B cell (primary cell): ENCODE data around the gene CTDSPL2. TPM values are rescaled to one million over a fixed set of nuclear protein-coding genes. Genes with fewer than 3 reads are reported as not detected.

Experiments
- ATAC-seq: fragments of 200-7000 bp; cut with Tn5 transposase; one replicate; pipeline ENCODE4 v1.10.0; 2021; ENCODE audit warnings: low read depth, mild to moderate bottlenecking, moderate number of reproducible peaks, moderate library complexity
- CTCF ChIA-PET: fragments of 350-600 bp; sonication (Branson Sonifier 250); formaldehyde crosslinking; loops from one replicate; lab custom pipeline; 2021; ENCODE audit warnings: antibody characterized with exemption, inconsistent platforms; lab: Charles Lee
- POLR2A ChIA-PET: fragments of 350-600 bp; sonication (Branson Sonifier 250); formaldehyde crosslinking; loops from one replicate; lab custom pipeline; 2021; ENCODE audit warnings: antibody characterized with exemption; lab: Charles Lee
- DNase-seq: peaks from one replicate; pipeline ENCODE4 v3.0.0; 2013
- H2AFZ ChIP-seq: 2 replicates; pipeline ENCODE4 v1.6.1; 2012; ENCODE audit warnings: mild to moderate bottlenecking, low read depth, low read length; ENCODE audit not compliant: insufficient read depth, poor library complexity, severe bottlenecking
- H3K27ac ChIP-seq, 2 donors: 1 replicate in 1 of 2; 2 replicates in 1 of 2; pipeline ENCODE4 v1.5.1; 2012 to 2013; ENCODE audit warnings: low read length in 2 of 2, mild to moderate bottlenecking in 2 of 2, moderate library complexity in 1 of 2
- H3K27me3 ChIP-seq, 4 experiments: fragments of 200-600 bp in 1 of 4; sonication (generic) in 1 of 4; replicated peaks in 1 of 4; 1 replicate in 2 of 4; 2 replicates in 2 of 4; pipeline versions ENCODE4 v1.6.1 to v1.7.0; 2013 to 2016; ENCODE audit warnings: low read length in 3 of 4, mild to moderate bottlenecking in 2 of 4, mixed read lengths in 1 of 4, moderate library complexity in 1 of 4; ENCODE audit not compliant: insufficient read depth in 4 of 4, control insufficient read depth in 3 of 4; ENCODE audit errors: control extremely low read depth in 1 of 4
- H3K36me3 ChIP-seq, 2 experiments: replicated peaks in 1 of 2; 1 replicate in 1 of 2; 2 replicates in 1 of 2; pipeline versions ENCODE4 v1.6.1 to v1.7.1; 2013; ENCODE audit warnings: low read length in 1 of 2; ENCODE audit not compliant: insufficient read depth in 2 of 2, control insufficient read depth in 1 of 2; ENCODE audit errors: control extremely low read depth in 1 of 2, extremely low read depth in 1 of 2
- H3K4me1 ChIP-seq, 2 donors: fragments of 200-600 bp in 1 of 2; sonication (generic) in 1 of 2; 1 replicate in 1 of 2; 2 replicates in 1 of 2; pipeline versions ENCODE4 v1.5.1 to v1.6.1; 2013 to 2017; ENCODE audit warnings: low read length in 2 of 2; ENCODE audit not compliant: control insufficient read depth in 2 of 2, insufficient read depth in 2 of 2
- H3K4me2 ChIP-seq: replicated peaks from 2 replicates; pipeline ENCODE3; 2012; ENCODE audit warnings: mild to moderate bottlenecking, low read depth, low read length; ENCODE audit not compliant: poor library complexity, severe bottlenecking
- H3K4me3 ChIP-seq, 5 experiments: fragments of 200-600 bp in 1 of 5; sonication (generic) in 1 of 5; 1 replicate in 3 of 5; 2 replicates in 2 of 5; pipeline versions ENCODE4 v1.5.1 to v1.7.0; 2011 to 2016; ENCODE audit warnings: low read length in 4 of 5, mild to moderate bottlenecking in 4 of 5, low read depth in 2 of 5, control low read depth in 1 of 5, moderate library complexity in 1 of 5; ENCODE audit not compliant: insufficient read depth in 1 of 5; ENCODE audit errors: control extremely low read depth in 1 of 5, extremely low read depth in 1 of 5
- H3K79me2 ChIP-seq: fragments of 200-600 bp; sonication (generic); one replicate; pipeline ENCODE4 v1.6.0; 2016; ENCODE audit warnings: low read length; ENCODE audit not compliant: control insufficient read depth, insufficient read depth
- H3K9ac ChIP-seq: fragments of 200-600 bp; sonication (generic); 2 replicates; pipeline ENCODE4 v1.6.1; 2017; ENCODE audit warnings: mild to moderate bottlenecking, low read length, moderate library complexity
- H3K9me3 ChIP-seq, 3 donors: one replicate each; pipeline versions ENCODE4 v1.6.1 to v1.7.1; 2013; ENCODE audit warnings: low read length in 2 of 3; ENCODE audit not compliant: control insufficient read depth in 2 of 3, insufficient read depth in 1 of 3; ENCODE audit errors: control extremely low read depth in 1 of 3
- H4K20me1 ChIP-seq: 2 replicates; pipeline ENCODE4 v1.6.0; 2012; ENCODE audit warnings: mild to moderate bottlenecking, low read length; ENCODE audit not compliant: insufficient read depth, control insufficient read depth, poor library complexity, severe bottlenecking
- H3K27ac Mint-ChIP-seq: one replicate; pipeline ENCODE4 v1.8.0; 2021; ENCODE audit warnings: mixed read lengths
- H3K27me3 Mint-ChIP-seq: one replicate; pipeline ENCODE4 v1.8.0; 2021; ENCODE audit warnings: mixed read lengths
- H3K4me1 Mint-ChIP-seq: one replicate; pipeline ENCODE4 v1.8.0; 2021; ENCODE audit warnings: mixed read lengths
- H3K4me3 Mint-ChIP-seq: one replicate; pipeline ENCODE4 v1.8.0; 2021; ENCODE audit warnings: mixed read lengths
- H3K9me3 Mint-ChIP-seq: one replicate; pipeline ENCODE4 v1.8.0; 2022; ENCODE audit warnings: mixed read lengths; ENCODE audit not compliant: insufficient read depth
- CTCF ChIP-seq: fragments of 200-600 bp; IDR thresholded peaks from one replicate; pipeline ENCODE4 v1.8.0; 2022; ENCODE audit warnings: antibody characterized with exemption, mild to moderate bottlenecking
- EZH2 ChIP-seq: IDR thresholded peaks from 2 replicates; pipeline ENCODE4 v1.6.1; 2012; ENCODE audit warnings: borderline replicate concordance, low read depth, mild to moderate bottlenecking, moderate library complexity, low read length; ENCODE audit not compliant: insufficient read depth, poor library complexity, severe bottlenecking
- WGBS: methylation state at CpG from one replicate; pipeline ENCODE4 v1.1.5; 2013; ENCODE audit warnings: missing lambda C conversion rate; ENCODE audit not compliant: insufficient coverage; 5-methylcytosine and 5-hydroxymethylcytosine counted together
- intact Hi-C: fragments of 100-400 bp; cut with micrococcal nuclease; formaldehyde crosslinking; loops from one replicate; pipeline ENCODE4 v1.10.0; 2022
- polyA minus RNA-seq: library from RNA; depleted of rRNA, polyadenylated mRNA; stranded (reverse); fragments of >200 nt; gene quantifications from 2 replicates; pipeline ENCODE4 v1.2.3, GENCODE V29; 2012
- polyA plus RNA-seq: library from polyadenylated mRNA; depleted of rRNA; stranded (reverse); fragments of >200 nt; gene quantifications from 2 replicates; pipeline ENCODE4 v1.2.3, GENCODE V29; 2012
- total RNA-seq, 2 donors: library from RNA; stranded (reverse); fragments of 120-200 nt in 1 of 2; gene quantifications; 1 replicate in 1 of 2; 2 replicates in 1 of 2; pipeline versions ENCODE4 v1.2.3 to v1.2.4, GENCODE V29; 2013 to 2022

CTDSPL2 gene
- total RNA-seq (79.5 and 84.1 TPM in 2 replicates), polyA plus RNA-seq (17.8 and 24.0 TPM in 2 replicates), polyA minus RNA-seq (47.6 and 128 TPM in 2 replicates)
- 78.1 TPM for total RNA-seq (2013)

- Mint-ChIP-seq H3K27me3 (no peaks in the 10 kb centered on the region), H3K27ac (peak within 1 kb of the TSS; percentile 98), H3K9me3 (no peaks in the 10 kb centered on the region), H3K4me3 (peak within 1 kb of the TSS; percentile 96), H3K4me1 (peaks cover 46% of the 10 kb centered on the region)
- Histone ChIP-seq H3K27ac (peak within 1 kb of the TSS; percentile 95 to 98), H3K36me3 (peaks cover 0 to 4% of the 10 kb centered on the region in 2 experiments), H3K9me3 (no peaks in the 10 kb centered on the region), H3K27me3 (no peaks in the 10 kb centered on the region), H3K79me2 (peaks cover 87% of the 10 kb centered on the region), H2AFZ (peak within 1 kb of the TSS; percentile 87), H4K20me1 (no peaks in the 10 kb centered on the region), H3K4me3 (peak within 1 kb of the TSS; percentile 93 to 100 (median 98)), H3K4me2 (peak within 1 kb of the TSS; percentile 77), H3K9ac (peak within 1 kb of the TSS; percentile 98), H3K4me1 (peaks cover 18 to 23% of the 10 kb centered on the region in 2 donors)
- peak; percentile 97 for ATAC-seq
- intact Hi-C loops, result loop anchor here (1.0 to 5.0 kb wide), 8 partner anchors 109 to 975 kb away; partner anchors contain the start of genes B2M, FRMD5, GOLM2 and PATL2
- TF ChIP-seq EZH2 (no peak), CTCF (peak; percentile 34)
- DNase-seq, result peak; percentile 94
- POLR2A ChIA-PET, result interaction anchor here (0.6 to 1.6 kb wide), 4 partner anchors 28 to 295 kb away, joined by 3 to 8 read pairs (median 4); partner anchors contain the start of gene GOLM2
- under 1% methylated on average over 41 of the region's 53 CpGs for WGBS
- CTCF ChIA-PET, result interaction anchor here (0.7 to 1.5 kb wide), 5 partner anchors 9 to 140 kb away, joined by 3 to 6 read pairs (median 3); partner anchors contain the start of gene GOLM2
These were observed at the start of gene CTDSPL2 for GRCh38 chr15:44426975-44427755. TSS of gene CTDSPL2 (plus strand) at chr15:44427629. CDS start at chr15:44459015, 31,386 bp downstream.

GRCh38 chr15:44381236-44381635 is 46.2 kb upstream of the CTDSPL2 start:
- H2AFZ ChIP-seq, result no peak overlapping the region
- Mint-ChIP-seq H3K27me3 (no peaks in the 10 kb centered on the region), H3K4me1 (peaks cover 12% of the 10 kb centered on the region), H3K9me3 (no peaks in the 10 kb centered on the region), H3K4me3 (no peak overlapping the region), H3K27ac (no peak overlapping the region)
- H4K20me1 ChIP-seq, result no peaks in the 10 kb centered on the region
- H3K4me1 ChIP-seq, result no peaks in the 10 kb centered on the region
- no peak for DNase-seq
- ChIA-PET POLR2A (no interaction called here), CTCF (no interaction called here)
- H3K79me2 ChIP-seq, result no peaks in the 10 kb centered on the region
- H3K9ac ChIP-seq, result no peak overlapping the region
- intact Hi-C loops, result no loop called here
- TF ChIP-seq CTCF, result no peak
- no peak for TF ChIP-seq EZH2
- H3K4me3 ChIP-seq, result no peak overlapping the region
- ATAC-seq, result no peak
- H3K36me3 ChIP-seq, result peaks cover 4 to 14% of the 10 kb centered on the region in 2 experiments
- no peaks in the 10 kb centered on the region for H3K27me3 ChIP-seq
- no peak overlapping the region for H3K4me2 ChIP-seq
- no peaks in the 10 kb centered on the region for H3K9me3 ChIP-seq
- H3K27ac ChIP-seq, result no peak overlapping the region
